Stimulated activated CD8-positive, alpha-beta memory T cell treated with anti-CD3 and anti-CD28 coated beads, Interleukin-2, amount 100 ng/mL, for 1 hour (primary cell): ENCODE data around the gene PHLPP1.

Source experiments
- DNase-seq, 2 donors: peaks; one replicate each; pipeline ENCODE4 v3.0.0-alpha.2; 2020; ENCODE audit warnings: low read depth in 2 of 2

Gene PHLPP1

GRCh38 chr18:62935994-62936393 is 220.7 kb downstream of the PHLPP1 start:
- DNase-seq, result no peak

- no peak for DNase-seq
Measured at GRCh38 chr18:62937065-62937464, 221.7 kb downstream of the PHLPP1 start.

- no peak for DNase-seq
Measured at GRCh38 chr18:62938006-62938405, 222.7 kb downstream of the PHLPP1 start.

GRCh38 chr18:62938487-62938886 is 223.1 kb downstream of the PHLPP1 start:
- DNase-seq, result no peak

GRCh38 chr18:62939433-62939832 is 224.1 kb downstream of the PHLPP1 start:
- no peak for DNase-seq

DNA sequence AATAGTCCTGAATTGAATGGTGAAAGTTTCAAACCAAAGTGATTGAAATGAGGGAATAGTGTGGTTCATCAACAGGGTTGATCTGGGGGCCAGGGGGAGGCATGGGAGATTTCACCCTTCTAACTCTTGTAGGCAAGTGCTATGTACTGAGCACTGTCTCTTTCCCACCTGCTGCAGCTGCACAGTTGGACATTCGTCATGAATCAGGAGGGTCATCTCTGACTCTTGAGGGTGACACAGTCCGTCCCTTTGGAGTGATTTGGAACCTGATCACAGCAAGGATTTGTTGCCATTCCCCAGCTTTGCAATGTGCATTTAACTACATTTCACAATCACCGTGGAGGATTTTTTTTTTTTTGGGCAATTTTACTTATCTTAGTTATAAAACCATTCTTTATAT is 224.6 kb downstream of the PHLPP1 start:
- DNase-seq, result no peak

GRCh38 chr18:62942578-62942977 is 227.2 kb downstream of the PHLPP1 start:
- DNase-seq, result no peak

- no peak for DNase-seq
Measured at GRCh38 chr18:62944454-62944853, 229.1 kb downstream of the PHLPP1 start.

DNA sequence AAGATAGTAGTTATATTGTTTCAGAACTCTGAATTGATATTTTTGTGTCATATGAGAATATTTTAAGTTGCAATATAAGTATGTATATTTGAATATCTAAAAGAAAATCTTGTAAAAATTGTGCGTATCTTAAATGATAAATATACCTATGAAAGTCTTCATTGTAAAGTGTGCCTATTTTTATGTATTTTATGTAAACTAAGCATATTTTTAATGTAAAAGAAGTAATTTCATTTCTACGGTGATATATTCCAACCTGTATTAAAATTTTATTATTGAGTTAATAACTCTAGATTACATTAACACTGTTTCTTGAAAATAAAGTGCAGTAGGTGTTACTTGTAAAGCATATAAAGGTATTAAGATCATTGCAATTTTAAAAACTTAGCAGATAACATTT is 233.4 kb downstream of the PHLPP1 start:
- no peak for DNase-seq

- no peak for DNase-seq
Measured at GRCh38 chr18:62950246-62950645, 234.9 kb downstream of the PHLPP1 start.

- no peak for DNase-seq
Measured at GRCh38 chr18:62952807-62953206, 237.5 kb downstream of the PHLPP1 start.

GRCh38 chr18:62953663-62954062 is 238.3 kb downstream of the PHLPP1 start:
- DNase-seq, result no peak

DNA sequence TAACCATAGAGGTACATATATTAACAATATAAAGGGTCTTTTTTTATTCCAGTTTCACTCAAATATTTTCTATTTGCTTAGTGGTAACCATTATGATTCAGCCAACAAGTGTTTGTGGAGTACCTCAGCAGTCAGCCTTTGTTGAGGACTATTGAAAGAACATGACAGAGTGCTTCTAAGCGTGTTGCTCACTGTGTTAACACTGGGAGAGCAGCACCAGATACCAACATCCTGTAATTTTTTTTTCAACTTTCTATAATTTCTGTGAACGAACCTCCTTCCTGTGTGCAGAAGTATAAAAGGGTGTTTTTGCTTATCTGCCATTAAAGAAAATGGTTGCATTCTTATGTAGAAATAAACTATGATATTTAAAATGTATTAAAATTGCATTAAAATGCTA is 239.0 kb downstream of the PHLPP1 start:
- no peak for DNase-seq

DNA sequence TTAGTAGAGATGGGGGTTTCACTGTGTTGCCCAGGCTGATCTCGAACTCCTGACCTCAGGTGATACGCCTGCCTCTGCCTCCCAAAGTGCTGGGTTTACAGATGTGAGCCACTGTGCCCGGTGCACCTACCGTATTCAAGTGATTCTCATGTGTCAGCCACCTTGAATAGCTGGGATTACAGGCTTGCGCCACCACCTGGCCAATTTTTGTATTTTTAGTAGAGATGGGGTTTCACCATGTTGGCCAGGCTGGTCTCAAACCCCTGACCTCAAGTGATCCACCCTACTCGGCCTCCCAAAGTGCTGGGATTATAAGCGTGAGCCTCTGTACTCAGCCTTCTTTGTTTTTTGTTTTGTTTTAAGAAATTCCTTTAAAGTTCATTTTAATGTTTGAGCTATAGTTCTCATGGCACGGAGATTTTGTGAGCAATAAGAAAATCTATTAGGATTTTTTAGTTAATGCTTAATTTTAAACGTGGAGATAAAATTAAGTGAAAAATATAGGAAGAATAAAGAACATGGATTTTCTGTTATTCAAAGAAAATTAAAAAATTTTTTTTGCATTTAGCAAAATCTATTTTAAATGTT is 242.6 kb downstream of the PHLPP1 start:
- no peak for DNase-seq

DNA sequence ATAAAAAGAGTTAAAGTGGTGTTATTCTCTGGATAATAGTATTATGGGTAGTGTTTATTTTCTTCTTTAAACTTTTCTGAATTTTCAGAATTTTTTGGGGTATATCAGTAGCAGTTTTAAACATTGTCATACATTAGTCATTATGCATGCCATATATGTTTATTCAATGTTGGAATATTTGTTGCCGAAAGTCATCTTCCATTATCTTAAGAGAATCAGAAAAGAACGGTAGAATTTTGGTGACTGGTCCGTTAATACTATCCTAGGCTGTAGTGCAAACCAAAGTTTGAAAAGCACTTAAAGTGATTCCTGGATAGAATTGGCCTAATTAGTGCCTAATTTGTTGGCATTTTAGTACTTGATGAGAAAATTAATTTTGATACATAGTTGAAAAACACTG is 244.1 kb downstream of the PHLPP1 start:
- DNase-seq, result no peak

DNA sequence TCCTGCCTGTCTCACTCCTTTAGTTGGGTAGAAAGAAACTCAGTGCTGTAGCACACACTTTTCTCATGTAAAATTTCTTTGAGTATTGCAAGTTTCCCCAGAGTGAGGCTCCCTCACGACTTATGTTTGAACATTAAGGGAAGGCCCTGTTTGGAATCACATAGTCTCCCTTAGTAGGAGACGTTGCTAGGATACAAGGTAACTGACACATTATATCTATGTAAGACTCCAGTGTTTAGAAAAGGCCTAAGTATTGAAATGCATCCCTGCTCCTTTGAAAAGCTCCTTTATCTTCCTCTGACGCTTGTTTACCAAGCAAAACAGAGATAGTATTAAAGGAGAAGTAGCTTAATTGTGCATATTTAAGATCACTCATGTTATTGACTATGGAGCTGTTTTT is 248.2 kb downstream of the PHLPP1 start:
- DNase-seq, result no peak

DNA sequence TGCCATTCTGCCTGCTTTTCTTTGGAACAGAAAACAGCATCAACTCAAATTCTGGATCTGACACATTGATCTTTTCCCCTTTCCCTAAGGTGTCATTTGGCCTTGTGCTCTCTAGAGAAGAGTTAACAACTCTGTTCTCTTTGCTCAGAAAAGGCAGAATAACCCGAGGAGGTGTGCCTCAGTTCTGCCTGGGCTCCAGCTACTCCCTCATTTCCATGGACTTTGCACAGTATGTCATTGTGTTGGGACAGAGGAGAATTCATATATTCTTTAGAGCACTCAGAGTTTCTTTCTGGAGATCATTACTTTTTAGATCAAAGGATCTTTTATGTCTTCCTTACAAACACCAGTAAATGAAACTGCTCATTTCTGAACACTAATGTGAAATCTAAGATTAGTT is 249.1 kb downstream of the PHLPP1 start:
- no peak for DNase-seq

DNA sequence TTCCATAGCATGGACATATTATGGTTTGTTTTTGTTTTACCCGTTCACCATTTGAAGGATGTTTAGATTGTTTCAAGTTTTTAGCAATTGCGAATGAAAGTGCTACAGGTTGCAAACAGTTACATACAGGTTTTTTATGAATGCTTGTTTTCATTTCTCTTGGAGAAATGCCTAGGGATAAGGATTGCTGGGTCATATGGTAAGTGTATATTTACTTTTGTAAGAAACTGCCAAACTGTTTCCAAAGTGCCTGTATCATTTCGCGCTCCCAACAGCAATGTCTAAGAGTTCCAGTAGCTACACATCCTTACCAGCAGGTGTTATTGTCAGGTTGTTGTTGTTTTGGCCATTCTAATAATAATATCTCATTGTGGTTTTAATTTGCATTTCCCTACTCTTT is 251.7 kb downstream of the PHLPP1 start:
- no peak for DNase-seq

- DNase-seq, result no peak
Measured at GRCh38 chr18:62973689-62974088, 258.3 kb downstream of the PHLPP1 start.

DNA sequence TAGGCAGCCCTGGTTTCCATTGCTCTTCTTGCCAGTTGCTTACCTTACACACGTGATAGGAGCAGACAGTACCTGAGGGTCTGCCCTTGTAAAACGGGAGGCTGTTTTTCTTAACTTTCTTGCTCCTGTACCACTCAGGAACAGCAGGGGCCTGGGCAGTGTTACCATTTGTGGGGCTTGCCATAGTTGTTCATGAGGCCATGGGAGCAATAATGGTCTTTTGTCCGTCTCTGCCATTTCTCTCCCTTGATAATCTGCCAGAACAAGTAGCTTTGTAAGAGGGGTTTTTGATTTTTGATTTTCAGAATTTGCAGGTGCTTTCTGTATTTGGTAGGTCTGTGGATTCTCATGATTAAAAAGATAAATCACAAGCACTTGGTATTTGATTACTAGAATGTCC is 259.0 kb downstream of the PHLPP1 start:
- no peak for DNase-seq

- DNase-seq, result no peak
Measured at GRCh38 chr18:62974928-62975675, 259.8 kb downstream of the PHLPP1 start.

DNA sequence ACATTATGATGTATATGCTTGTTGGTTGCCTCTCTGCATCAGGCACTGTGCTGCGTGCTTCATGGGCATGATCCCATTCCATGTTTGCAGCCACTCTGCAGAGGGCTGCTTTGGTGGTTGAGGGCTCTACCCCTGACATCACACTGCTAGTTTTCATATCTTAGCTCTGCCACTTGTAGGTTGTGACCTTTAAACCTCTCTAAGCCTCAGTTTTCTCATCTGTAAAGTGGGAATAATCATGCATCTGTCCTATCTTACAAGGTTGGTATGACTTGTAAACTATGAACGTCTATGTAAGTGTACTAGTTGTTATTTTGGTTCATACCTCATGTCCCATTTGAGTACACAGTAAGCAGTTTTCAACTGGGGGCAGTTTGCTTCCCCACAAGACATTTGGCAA is 260.4 kb downstream of the PHLPP1 start:
- no peak for DNase-seq

GRCh38 chr18:62976227-62976626 is 260.9 kb downstream of the PHLPP1 start:
- DNase-seq, result no peak

GRCh38 chr18:62977512-62977911 is 262.2 kb downstream of the PHLPP1 start:
- no peak for DNase-seq
